ENCODE measurements around the gene MORN4. TPM values are rescaled to one million over a fixed set of nuclear protein-coding genes. Genes with fewer than 3 reads are reported as not detected.

Gene MORN4
- polyA plus RNA-seq, 3 donors: 21.6 to 29.5 (median 22.0) TPM

Other genes with a start within 250 kb of the MORN4 start
- gene RRP12, start 232.2 kb downstream of the MORN4 start, polyA plus RNA-seq (ENCODE audit: insufficient read length in 3 of 3): 10 to 100 TPM; 23.9 to 31.3 (median 25.9) TPM
- gene PGAM1, start 207.3 kb downstream of the MORN4 start, polyA plus RNA-seq (ENCODE audit: insufficient read length in 3 of 3): 100 to 1,000 TPM; 172 to 199 (median 196) TPM
- 10 to 100 TPM; 30.3 to 38.9 (median 32.7) TPM for gene EXOSC1, start 187.5 kb downstream of the MORN4 start, polyA plus RNA-seq (ENCODE audit: insufficient read length in 3 of 3)
- 10 to 100 TPM; 38.5 to 40.3 (median 38.8) TPM for gene ZDHHC16, start 187.3 kb downstream of the MORN4 start, polyA plus RNA-seq (ENCODE audit: insufficient read length in 3 of 3)
- gene MMS19, start 135.1 kb downstream of the MORN4 start, polyA plus RNA-seq (ENCODE audit: insufficient read length in 3 of 3): 100 to 1,000 TPM in 1 of 3 donors, 10 to 100 TPM in 2; 93.5 to 107 (median 95.0) TPM
- 10 to 100 TPM in 1 of 3 donors, 1 to 10 TPM in 2; 6.8 to 11.7 (median 9.8) TPM for gene UBTD1, start 134.6 kb downstream of the MORN4 start, polyA plus RNA-seq (ENCODE audit: insufficient read length in 3 of 3)
- gene ANKRD2, start 60.7 kb downstream of the MORN4 start, polyA plus RNA-seq (ENCODE audit: insufficient read length in 3 of 3): under 1 TPM; 0.42 to 0.65 (median 0.60) TPM
- 10 to 100 TPM; 50.6 to 63.7 (median 50.8) TPM for gene HOGA1, start 49.1 kb downstream of the MORN4 start, polyA plus RNA-seq (ENCODE audit: insufficient read length in 3 of 3)
- 1 to 10 TPM in 1 of 3 donors, under 1 TPM in 2; 0.27 to 1.3 (median 0.84) TPM for gene C10orf62, start 43.8 kb downstream of the MORN4 start, polyA plus RNA-seq (ENCODE audit: insufficient read length in 3 of 3)
- 10 to 100 TPM; 17.4 to 20.8 (median 18.9) TPM for gene PI4K2A, start 7.2 kb upstream of the MORN4 start, polyA plus RNA-seq (ENCODE audit: insufficient read length in 3 of 3)
- gene AVPI1, start 53.7 kb upstream of the MORN4 start, polyA plus RNA-seq (ENCODE audit: insufficient read length in 3 of 3): 1 to 10 TPM; 3.7 to 8.6 (median 4.3) TPM
- 10 to 100 TPM; 36.8 to 52.5 (median 47.4) TPM for gene MARVELD1, start 80.2 kb upstream of the MORN4 start, polyA plus RNA-seq (ENCODE audit: insufficient read length in 3 of 3)
- 10 to 100 TPM; 23.6 to 40.2 (median 23.7) TPM for gene ZFYVE27, start 103.6 kb upstream of the MORN4 start, polyA plus RNA-seq (ENCODE audit: insufficient read length in 3 of 3)
- gene SFRP5, start 138.5 kb upstream of the MORN4 start, polyA plus RNA-seq (ENCODE audit: insufficient read length in 3 of 3): under 1 TPM; 0.08 to 0.11 (median 0.11) TPM
- under 1 TPM; 0.31 to 0.43 (median 0.41) TPM for gene GOLGA7B, start 216.3 kb upstream of the MORN4 start, polyA plus RNA-seq (ENCODE audit: insufficient read length in 3 of 3)